H9 (cell line): ENCODE data around the gene OAS1. TPM values are rescaled to one million over a fixed set of nuclear protein-coding genes. Genes with fewer than 3 reads are reported as not detected.

Experiments
- DNase-seq: peaks from one replicate; pipeline ENCODE4 v3.0.0-alpha.2; 2017
- H2AFZ ChIP-seq: one replicate; pipeline ENCODE4 v1.6.1; 2013; ENCODE audit warnings: mild to moderate bottlenecking, low read length, control low read depth, moderate library complexity
- H2AK5ac ChIP-seq: 2 replicates; pipeline ENCODE4 v1.6.1; 2013; ENCODE audit warnings: low read length, control low read depth, mixed read lengths; ENCODE audit not compliant: insufficient read length
- H2BK120ac ChIP-seq: one replicate; pipeline ENCODE4 v1.6.1; 2013; ENCODE audit warnings: low read depth, mild to moderate bottlenecking, low read length, control low read depth, inconsistent platforms; ENCODE audit not compliant: poor library complexity, severe bottlenecking
- H2BK12ac ChIP-seq: 2 replicates; pipeline ENCODE4 v1.6.1; 2013; ENCODE audit warnings: low read length, control low read depth, mixed read lengths, low read depth; ENCODE audit not compliant: insufficient read length
- H2BK15ac ChIP-seq: 2 replicates; pipeline ENCODE4 v1.6.1; 2013; ENCODE audit warnings: low read depth, low read length, control low read depth
- H2BK20ac ChIP-seq: one replicate; pipeline ENCODE4 v1.6.1; 2013; ENCODE audit warnings: low read depth, mild to moderate bottlenecking, low read length, control low read depth, inconsistent platforms; ENCODE audit not compliant: poor library complexity, severe bottlenecking
- H2BK5ac ChIP-seq: 2 replicates; pipeline ENCODE4 v1.6.1; 2013; ENCODE audit warnings: low read length, control low read depth, mixed read lengths; ENCODE audit not compliant: insufficient read length
- H3K14ac ChIP-seq: 2 replicates; pipeline ENCODE4 v1.6.1; 2013; ENCODE audit warnings: low read length, control low read depth; ENCODE audit not compliant: insufficient read depth
- H3K18ac ChIP-seq: 2 replicates; pipeline ENCODE4 v1.6.1; 2013; ENCODE audit warnings: low read depth, mild to moderate bottlenecking, mixed read lengths, low read length, control low read depth; ENCODE audit not compliant: insufficient read length
- H3K23ac ChIP-seq: 2 replicates; pipeline ENCODE4 v1.6.1; 2013; ENCODE audit warnings: low read length, control low read depth, mixed read lengths, low read depth; ENCODE audit not compliant: insufficient read length
- H3K23me2 ChIP-seq: 2 replicates; pipeline ENCODE4 v1.6.1; 2013; ENCODE audit warnings: low read depth, mild to moderate bottlenecking, mixed read lengths, low read length, control low read depth; ENCODE audit not compliant: insufficient read length, poor library complexity, severe bottlenecking
- H3K27ac ChIP-seq: 2 replicates; pipeline ENCODE4 v1.5.1; 2013; ENCODE audit warnings: low read length, control low read depth, mixed read lengths, low read depth; ENCODE audit not compliant: insufficient read length
- H3K27me3 ChIP-seq: 2 replicates; pipeline ENCODE4 v1.6.1; 2013; ENCODE audit warnings: low read length, control low read depth, inconsistent platforms; ENCODE audit not compliant: insufficient read depth
- H3K4ac ChIP-seq: 2 replicates; pipeline ENCODE4 v1.6.1; 2013; ENCODE audit warnings: low read depth, mild to moderate bottlenecking, control low read depth, inconsistent platforms, low read length, moderate library complexity
- H3K4me1 ChIP-seq: 2 replicates; pipeline ENCODE4 v1.6.1; 2013; ENCODE audit warnings: low read length, control low read depth, inconsistent platforms; ENCODE audit not compliant: insufficient read depth
- H3K4me2 ChIP-seq: 2 replicates; pipeline ENCODE4 v1.6.1; 2013; ENCODE audit warnings: low read length, control low read depth, mixed read lengths; ENCODE audit not compliant: insufficient read length, insufficient read depth
- H3K56ac ChIP-seq: 2 replicates; pipeline ENCODE4 v1.6.1; 2013; ENCODE audit warnings: low read depth, mild to moderate bottlenecking, mixed read lengths, low read length, control low read depth; ENCODE audit not compliant: insufficient read length
- H3K79me1 ChIP-seq: 2 replicates; pipeline ENCODE4 v1.6.1; 2013; ENCODE audit warnings: low read depth, mild to moderate bottlenecking, moderate library complexity, low read length, control low read depth, inconsistent platforms; ENCODE audit not compliant: insufficient read depth, poor library complexity, severe bottlenecking
- H3K79me2 ChIP-seq: 2 replicates; pipeline ENCODE4 v1.6.1; 2013; ENCODE audit warnings: low read length, control low read depth, inconsistent platforms; ENCODE audit not compliant: insufficient read depth
- H3K9ac ChIP-seq: 2 replicates; pipeline ENCODE4 v1.6.1; 2013; ENCODE audit warnings: low read length, control low read depth, mixed read lengths; ENCODE audit not compliant: insufficient read length; ENCODE audit errors: extremely low read depth
- H3K9me3 ChIP-seq: one replicate; pipeline ENCODE4 v1.6.1; 2013; ENCODE audit warnings: low read depth, low read length, inconsistent platforms; ENCODE audit not compliant: control insufficient read depth
- H3T11ph ChIP-seq: one replicate; pipeline ENCODE4 v1.6.1; 2013; ENCODE audit warnings: mild to moderate bottlenecking, low read length, control low read depth, inconsistent platforms
- H4K20me1 ChIP-seq: one replicate; pipeline ENCODE4 v1.6.1; 2013; ENCODE audit not compliant: control insufficient read depth, insufficient read length, insufficient read depth
- H4K5ac ChIP-seq: 2 replicates; pipeline ENCODE4 v1.6.1; 2013; ENCODE audit warnings: low read depth, mild to moderate bottlenecking, mixed read lengths, low read length, control low read depth; ENCODE audit not compliant: insufficient read length
- H4K8ac ChIP-seq: replicated peaks from 2 replicates; pipeline ENCODE4 v1.6.1; 2013; ENCODE audit warnings: low read length, control low read depth, mixed read lengths, low read depth; ENCODE audit not compliant: insufficient read length
- H4K91ac ChIP-seq: 2 replicates; pipeline ENCODE4 v1.6.1; 2013; ENCODE audit warnings: low read depth, mild to moderate bottlenecking, moderate library complexity, mixed read lengths, low read length, control low read depth; ENCODE audit not compliant: insufficient read length
- H3K27ac Mint-ChIP-seq, 3 experiments: 2 replicates in 2 of 3; 3 replicates in 1 of 3; pipeline ENCODE4 v1.8.0; 2020 to 2021; ENCODE audit warnings: mixed read lengths in 3 of 3, mild to moderate bottlenecking in 1 of 3, moderate library complexity in 1 of 3
- H3K27me3 Mint-ChIP-seq: 2 replicates; pipeline ENCODE4 v1.8.0; 2021; ENCODE audit warnings: low read depth, mild to moderate bottlenecking, moderate library complexity, mixed read lengths
- H3K36me3 Mint-ChIP-seq, 3 experiments: 2 replicates in 2 of 3; 3 replicates in 1 of 3; pipeline ENCODE4 v1.8.0; 2020 to 2021; ENCODE audit warnings: low read depth in 3 of 3, mixed read lengths in 3 of 3; ENCODE audit not compliant: insufficient read depth in 1 of 3
- H3K4me1 Mint-ChIP-seq, 2 experiments: 2 replicates each; pipeline ENCODE4 v1.8.0; 2020; ENCODE audit warnings: mixed read lengths in 2 of 2
- H3K4me3 Mint-ChIP-seq, 2 experiments: 2 replicates in 1 of 2; 3 replicates in 1 of 2; pipeline ENCODE4 v1.8.0; 2020 to 2021; ENCODE audit warnings: mild to moderate bottlenecking in 2 of 2, mixed read lengths in 2 of 2, moderate library complexity in 1 of 2
- H3K9me3 Mint-ChIP-seq, 2 experiments: 2 replicates in 1 of 2; 3 replicates in 1 of 2; pipeline ENCODE4 v1.8.0; 2020; ENCODE audit warnings: mild to moderate bottlenecking in 2 of 2, mixed read lengths in 2 of 2, moderate library complexity in 1 of 2
- CTCF ChIP-seq: fragments of 200-600 bp; sonication (generic); conservative IDR thresholded peaks from 3 replicates; pipeline ENCODE4 v1.8.0; 2021; ENCODE audit warnings: antibody characterized with exemption, mild to moderate bottlenecking
- WGBS: extraction: QIAGEN DNeasy Blood & Tissue Kit; methylation state at CpG from one replicate; pipeline ENCODE4 v1.1.7; 2013; ENCODE audit warnings: missing lambda C conversion rate, low lambda C conversion rate, mixed read lengths; ENCODE audit not compliant: insufficient read length; ENCODE audit errors: extremely low coverage; 5-methylcytosine and 5-hydroxymethylcytosine counted together
- total RNA-seq: library from RNA; stranded (reverse); gene quantifications from 2 replicates; pipeline ENCODE4 v1.2.1, GENCODE V29; 2021

OAS1 gene
- total RNA-seq, 1 experiment from 2014 or later = not detected

- no peak overlapping the region for H2BK20ac ChIP-seq
- WGBS = no CpG with 5 or more reads among the region's 3 CpGs
- H4K8ac ChIP-seq = no peak overlapping the region
- H3K79me1 ChIP-seq = no peaks in the 10 kb centered on the region
- no peak overlapping the region for H4K5ac ChIP-seq
- no peaks in the 10 kb centered on the region for H3K79me2 ChIP-seq
- no peak overlapping the region for H3K18ac ChIP-seq
- H2AK5ac ChIP-seq = no peak overlapping the region
- no peak overlapping the region for H3K27ac ChIP-seq
- H3K23me2 ChIP-seq = no peaks in the 10 kb centered on the region
- H3K14ac ChIP-seq = no peak overlapping the region
- no peak overlapping the region for H3T11ph ChIP-seq
- no peak overlapping the region for H3K4ac ChIP-seq
- no peak overlapping the region for H2BK5ac ChIP-seq
- Mint-ChIP-seq H3K4me1 (peaks cover 17 to 18% of the 10 kb centered on the region in 2 experiments), H3K27ac (peak overlapping the region in 1 of 3 experiments; percentile 62; a peak in 1 of 7 replicates), H3K36me3 (peaks cover 0 to 14% (median 9%) of the 10 kb centered on the region in 3 experiments; a peak in 4 of 7 replicates), H3K9me3 (peaks cover 22% of the 10 kb centered on the region in 2 experiments), H3K4me3 (no peak overlapping the region), H3K27me3 (peaks cover 6% of the 10 kb centered on the region)
- H3K9ac ChIP-seq = no peak overlapping the region
- no peak overlapping the region for H2BK15ac ChIP-seq
- H3K27me3 ChIP-seq = no peaks in the 10 kb centered on the region
- TF ChIP-seq CTCF = no peak
- no peaks in the 10 kb centered on the region for H3K9me3 ChIP-seq
- no peak overlapping the region for H3K23ac ChIP-seq
- H2AFZ ChIP-seq = no peak overlapping the region
- H3K56ac ChIP-seq = no peak overlapping the region
- no peak overlapping the region for H2BK12ac ChIP-seq
- DNase-seq = no peak
- H4K91ac ChIP-seq = no peak overlapping the region
- no peak overlapping the region for H2BK120ac ChIP-seq
- no peaks in the 10 kb centered on the region for H3K4me1 ChIP-seq
- H3K4me2 ChIP-seq = no peak overlapping the region
- no peaks in the 10 kb centered on the region for H4K20me1 ChIP-seq
Observed at GRCh38 chr12:112929715-112930114, 23.0 kb downstream of the OAS1 start.
